HEK293 (cell line): Measurements from ENCODE around the gene STARD4.

Experiments used
- BCL11A ChIP-seq: fragments of 450-650 bp; formaldehyde crosslinking; IDR thresholded peaks from 2 replicates; pipeline ENCODE4 v1.5.1; 2016; ENCODE audit warnings: low read depth, missing biosample characterization, missing genetic modification characterization
- PRDM10 ChIP-seq: fragments of 450-650 bp; formaldehyde crosslinking; IDR thresholded peaks from 2 replicates; pipeline ENCODE4 v1.5.1; 2016; ENCODE audit warnings: missing biosample characterization, missing genetic modification characterization
- ZNF174 ChIP-seq: fragments of 450-650 bp; formaldehyde crosslinking; IDR thresholded peaks from 2 replicates; pipeline ENCODE4 v1.5.0; 2017; ENCODE audit warnings: missing biosample characterization, mild to moderate bottlenecking, missing genetic modification characterization
- ZNF211 ChIP-seq: fragments of 450-650 bp; formaldehyde crosslinking; IDR thresholded peaks from 2 replicates; pipeline ENCODE4 v1.5.1; 2016; ENCODE audit warnings: low read depth, missing biosample characterization, missing genetic modification characterization
- ZNF274 ChIP-seq, 2 experiments: fragments of 200-500 bp in 1 of 2; fragments of 450-650 bp in 1 of 2; sonication (Bioruptor generic) in 1 of 2; formaldehyde crosslinking in 1 of 2; IDR thresholded peaks; 2 replicates each; pipeline versions ENCODE4 v1.5.1 to v1.6.1; 2014 to 2016; ENCODE audit warnings: borderline replicate concordance in 1 of 2, inconsistent platforms in 1 of 2, low read length in 1 of 2, missing biosample characterization in 1 of 2, missing genetic modification characterization in 1 of 2
- ZNF416 ChIP-seq: fragments of 450-650 bp; formaldehyde crosslinking; IDR thresholded peaks from 2 replicates; pipeline ENCODE4 v1.5.1; 2016; ENCODE audit warnings: missing biosample characterization, missing genetic modification characterization
- ZNF677 ChIP-seq: fragments of 450-650 bp; IDR thresholded peaks from 2 replicates; pipeline ENCODE4 v1.5.0; 2018; ENCODE audit warnings: missing biosample characterization, mild to moderate bottlenecking, missing genetic modification characterization, moderate library complexity
- ZNF701 ChIP-seq: fragments of 450-650 bp; formaldehyde crosslinking; IDR thresholded peaks from 2 replicates; pipeline ENCODE4 v1.5.1; 2016; ENCODE audit warnings: missing biosample characterization, missing genetic modification characterization
- TF ChIP-seq, protein P1 (sequence below): fragments of 450-650 bp; formaldehyde crosslinking; IDR thresholded peaks from 2 replicates; pipeline ENCODE4 v1.5.1; 2016; ENCODE audit warnings: missing biosample characterization, missing genetic modification characterization, borderline replicate concordance
- TF ChIP-seq, protein P2 (sequence below): fragments of 450-650 bp; formaldehyde crosslinking; IDR thresholded peaks from 2 replicates; pipeline ENCODE4 v1.5.1; 2016; ENCODE audit warnings: missing biosample characterization, missing genetic modification characterization
- TF ChIP-seq, protein P3 (sequence below): fragments of 450-650 bp; formaldehyde crosslinking; IDR thresholded peaks from 2 replicates; pipeline ENCODE4 v1.5.1; 2016; ENCODE audit warnings: missing biosample characterization, missing genetic modification characterization

Gene STARD4

DNA sequence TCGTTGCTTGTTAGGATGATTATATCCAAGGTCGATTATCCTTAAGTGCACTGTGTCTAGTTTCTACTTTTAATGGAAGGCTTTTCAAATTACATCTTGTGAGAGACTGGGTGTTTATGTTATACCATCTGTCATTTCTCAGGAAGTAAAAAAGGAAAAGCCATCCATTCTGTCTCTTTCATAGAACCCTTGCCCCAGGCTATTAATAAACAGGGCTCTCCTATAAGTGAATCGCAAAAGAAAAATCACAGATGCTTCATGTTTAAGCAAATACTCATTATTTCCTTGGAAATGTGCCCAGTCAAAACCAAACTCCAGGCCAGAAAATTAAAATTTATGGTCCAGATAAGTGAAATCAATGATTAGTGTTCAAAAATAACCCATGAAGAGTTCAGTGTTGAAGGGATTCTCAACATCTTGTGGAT lies 58.1 kb downstream of the STARD4 start (continued):
- TF ChIP-seq, protein P1, sequence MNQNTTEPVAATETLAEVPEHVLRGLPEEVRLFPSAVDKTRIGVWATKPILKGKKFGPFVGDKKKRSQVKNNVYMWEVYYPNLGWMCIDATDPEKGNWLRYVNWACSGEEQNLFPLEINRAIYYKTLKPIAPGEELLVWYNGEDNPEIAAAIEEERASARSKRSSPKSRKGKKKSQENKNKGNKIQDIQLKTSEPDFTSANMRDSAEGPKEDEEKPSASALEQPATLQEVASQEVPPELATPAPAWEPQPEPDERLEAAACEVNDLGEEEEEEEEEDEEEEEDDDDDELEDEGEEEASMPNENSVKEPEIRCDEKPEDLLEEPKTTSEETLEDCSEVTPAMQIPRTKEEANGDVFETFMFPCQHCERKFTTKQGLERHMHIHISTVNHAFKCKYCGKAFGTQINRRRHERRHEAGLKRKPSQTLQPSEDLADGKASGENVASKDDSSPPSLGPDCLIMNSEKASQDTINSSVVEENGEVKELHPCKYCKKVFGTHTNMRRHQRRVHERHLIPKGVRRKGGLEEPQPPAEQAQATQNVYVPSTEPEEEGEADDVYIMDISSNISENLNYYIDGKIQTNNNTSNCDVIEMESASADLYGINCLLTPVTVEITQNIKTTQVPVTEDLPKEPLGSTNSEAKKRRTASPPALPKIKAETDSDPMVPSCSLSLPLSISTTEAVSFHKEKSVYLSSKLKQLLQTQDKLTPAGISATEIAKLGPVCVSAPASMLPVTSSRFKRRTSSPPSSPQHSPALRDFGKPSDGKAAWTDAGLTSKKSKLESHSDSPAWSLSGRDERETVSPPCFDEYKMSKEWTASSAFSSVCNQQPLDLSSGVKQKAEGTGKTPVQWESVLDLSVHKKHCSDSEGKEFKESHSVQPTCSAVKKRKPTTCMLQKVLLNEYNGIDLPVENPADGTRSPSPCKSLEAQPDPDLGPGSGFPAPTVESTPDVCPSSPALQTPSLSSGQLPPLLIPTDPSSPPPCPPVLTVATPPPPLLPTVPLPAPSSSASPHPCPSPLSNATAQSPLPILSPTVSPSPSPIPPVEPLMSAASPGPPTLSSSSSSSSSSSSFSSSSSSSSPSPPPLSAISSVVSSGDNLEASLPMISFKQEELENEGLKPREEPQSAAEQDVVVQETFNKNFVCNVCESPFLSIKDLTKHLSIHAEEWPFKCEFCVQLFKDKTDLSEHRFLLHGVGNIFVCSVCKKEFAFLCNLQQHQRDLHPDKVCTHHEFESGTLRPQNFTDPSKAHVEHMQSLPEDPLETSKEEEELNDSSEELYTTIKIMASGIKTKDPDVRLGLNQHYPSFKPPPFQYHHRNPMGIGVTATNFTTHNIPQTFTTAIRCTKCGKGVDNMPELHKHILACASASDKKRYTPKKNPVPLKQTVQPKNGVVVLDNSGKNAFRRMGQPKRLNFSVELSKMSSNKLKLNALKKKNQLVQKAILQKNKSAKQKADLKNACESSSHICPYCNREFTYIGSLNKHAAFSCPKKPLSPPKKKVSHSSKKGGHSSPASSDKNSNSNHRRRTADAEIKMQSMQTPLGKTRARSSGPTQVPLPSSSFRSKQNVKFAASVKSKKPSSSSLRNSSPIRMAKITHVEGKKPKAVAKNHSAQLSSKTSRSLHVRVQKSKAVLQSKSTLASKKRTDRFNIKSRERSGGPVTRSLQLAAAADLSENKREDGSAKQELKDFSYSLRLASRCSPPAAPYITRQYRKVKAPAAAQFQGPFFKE (tag by site-specific recombination): no peak
- TF ChIP-seq ZNF677 (tag by site-specific recombination) (no peak), PRDM10 (tag by site-specific recombination) (no peak), ZNF174 (tag by site-specific recombination) (no peak), BCL11A (tag by site-specific recombination) (no peak; the same call in 1 of the 2 replicates), ZNF701 (tag by site-specific recombination) (no peak), ZNF416 (tag by site-specific recombination) (no peak), ZNF211 (no peak), ZNF274 (IDR thresholded peaks at IDR 0.05; ENCODE audit: low read length) (no peak), ZNF274 (tag by site-specific recombination; IDR thresholded peaks at IDR 0.05; ENCODE audit: borderline replicate concordance) (no peak)
- TF ChIP-seq, protein P2, sequence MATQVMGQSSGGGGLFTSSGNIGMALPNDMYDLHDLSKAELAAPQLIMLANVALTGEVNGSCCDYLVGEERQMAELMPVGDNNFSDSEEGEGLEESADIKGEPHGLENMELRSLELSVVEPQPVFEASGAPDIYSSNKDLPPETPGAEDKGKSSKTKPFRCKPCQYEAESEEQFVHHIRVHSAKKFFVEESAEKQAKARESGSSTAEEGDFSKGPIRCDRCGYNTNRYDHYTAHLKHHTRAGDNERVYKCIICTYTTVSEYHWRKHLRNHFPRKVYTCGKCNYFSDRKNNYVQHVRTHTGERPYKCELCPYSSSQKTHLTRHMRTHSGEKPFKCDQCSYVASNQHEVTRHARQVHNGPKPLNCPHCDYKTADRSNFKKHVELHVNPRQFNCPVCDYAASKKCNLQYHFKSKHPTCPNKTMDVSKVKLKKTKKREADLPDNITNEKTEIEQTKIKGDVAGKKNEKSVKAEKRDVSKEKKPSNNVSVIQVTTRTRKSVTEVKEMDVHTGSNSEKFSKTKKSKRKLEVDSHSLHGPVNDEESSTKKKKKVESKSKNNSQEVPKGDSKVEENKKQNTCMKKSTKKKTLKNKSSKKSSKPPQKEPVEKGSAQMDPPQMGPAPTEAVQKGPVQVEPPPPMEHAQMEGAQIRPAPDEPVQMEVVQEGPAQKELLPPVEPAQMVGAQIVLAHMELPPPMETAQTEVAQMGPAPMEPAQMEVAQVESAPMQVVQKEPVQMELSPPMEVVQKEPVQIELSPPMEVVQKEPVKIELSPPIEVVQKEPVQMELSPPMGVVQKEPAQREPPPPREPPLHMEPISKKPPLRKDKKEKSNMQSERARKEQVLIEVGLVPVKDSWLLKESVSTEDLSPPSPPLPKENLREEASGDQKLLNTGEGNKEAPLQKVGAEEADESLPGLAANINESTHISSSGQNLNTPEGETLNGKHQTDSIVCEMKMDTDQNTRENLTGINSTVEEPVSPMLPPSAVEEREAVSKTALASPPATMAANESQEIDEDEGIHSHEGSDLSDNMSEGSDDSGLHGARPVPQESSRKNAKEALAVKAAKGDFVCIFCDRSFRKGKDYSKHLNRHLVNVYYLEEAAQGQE (tag by site-specific recombination): no peak
- TF ChIP-seq, protein P3, sequence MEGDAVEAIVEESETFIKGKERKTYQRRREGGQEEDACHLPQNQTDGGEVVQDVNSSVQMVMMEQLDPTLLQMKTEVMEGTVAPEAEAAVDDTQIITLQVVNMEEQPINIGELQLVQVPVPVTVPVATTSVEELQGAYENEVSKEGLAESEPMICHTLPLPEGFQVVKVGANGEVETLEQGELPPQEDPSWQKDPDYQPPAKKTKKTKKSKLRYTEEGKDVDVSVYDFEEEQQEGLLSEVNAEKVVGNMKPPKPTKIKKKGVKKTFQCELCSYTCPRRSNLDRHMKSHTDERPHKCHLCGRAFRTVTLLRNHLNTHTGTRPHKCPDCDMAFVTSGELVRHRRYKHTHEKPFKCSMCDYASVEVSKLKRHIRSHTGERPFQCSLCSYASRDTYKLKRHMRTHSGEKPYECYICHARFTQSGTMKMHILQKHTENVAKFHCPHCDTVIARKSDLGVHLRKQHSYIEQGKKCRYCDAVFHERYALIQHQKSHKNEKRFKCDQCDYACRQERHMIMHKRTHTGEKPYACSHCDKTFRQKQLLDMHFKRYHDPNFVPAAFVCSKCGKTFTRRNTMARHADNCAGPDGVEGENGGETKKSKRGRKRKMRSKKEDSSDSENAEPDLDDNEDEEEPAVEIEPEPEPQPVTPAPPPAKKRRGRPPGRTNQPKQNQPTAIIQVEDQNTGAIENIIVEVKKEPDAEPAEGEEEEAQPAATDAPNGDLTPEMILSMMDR: no peak
